CD14-positive monocyte (primary cell): ENCODE data around the gene DDX31. TPM values are rescaled to one million over a fixed set of nuclear protein-coding genes. Genes with fewer than 3 reads are reported as not detected.

Source experiments
- DNase-seq, 3 donors: peaks; one replicate each; pipeline ENCODE4 v3.0.0-alpha.2; 2011 to 2022
- H2AFZ ChIP-seq: 2 replicates; pipeline ENCODE4 v1.6.0; 2012; ENCODE audit warnings: mild to moderate bottlenecking, low read depth, low read length, inconsistent platforms; ENCODE audit not compliant: insufficient read depth, poor library complexity, severe bottlenecking
- H3K27ac ChIP-seq, 2 donors: 1 replicate in 1 of 2; 2 replicates in 1 of 2; pipeline ENCODE4 v1.5.1; 2012 to 2013; ENCODE audit warnings: low read length in 2 of 2, control low read depth in 1 of 2, inconsistent platforms in 1 of 2, low read depth in 1 of 2, mild to moderate bottlenecking in 1 of 2
- H3K27me3 ChIP-seq, 2 donors: one replicate each; pipeline versions ENCODE4 v1.6.0 to v1.6.1; 2011 to 2013; ENCODE audit warnings: low read length in 2 of 2; ENCODE audit not compliant: control insufficient read depth in 2 of 2, insufficient read depth in 2 of 2
- H3K36me3 ChIP-seq, 2 donors: replicated peaks in 1 of 2; 1 replicate in 1 of 2; 2 replicates in 1 of 2; pipeline versions ENCODE4 v1.5.1 to v1.6.1; 2012 to 2013; ENCODE audit warnings: low read length in 2 of 2, control low read depth in 1 of 2, inconsistent platforms in 1 of 2, mild to moderate bottlenecking in 1 of 2; ENCODE audit not compliant: insufficient read depth in 2 of 2, control insufficient read depth in 1 of 2
- H3K4me1 ChIP-seq, 2 donors: 1 replicate in 1 of 2; 2 replicates in 1 of 2; pipeline versions ENCODE4 v1.5.1 to v1.6.1; 2012 to 2013; ENCODE audit warnings: low read length in 2 of 2, control low read depth in 1 of 2, inconsistent platforms in 1 of 2, mild to moderate bottlenecking in 1 of 2, moderate library complexity in 1 of 2; ENCODE audit not compliant: insufficient read depth in 2 of 2, control insufficient read depth in 1 of 2
- H3K4me2 ChIP-seq: replicated peaks from 2 replicates; pipeline ENCODE3; 2012; ENCODE audit warnings: low read length, moderate library complexity, mild to moderate bottlenecking; ENCODE audit not compliant: poor library complexity, severe bottlenecking; ENCODE audit errors: extremely low read depth
- H3K4me3 ChIP-seq, 3 experiments: fragments of 200-600 bp in 1 of 3; sonication (generic) in 1 of 3; replicated peaks in 1 of 3; 1 replicate in 2 of 3; 2 replicates in 1 of 3; pipeline ENCODE4 v1.5.1; 2011 to 2013; ENCODE audit warnings: low read length in 3 of 3, mild to moderate bottlenecking in 3 of 3, control low read depth in 2 of 3, low read depth in 2 of 3, inconsistent platforms in 1 of 3, moderate library complexity in 1 of 3
- H3K79me2 ChIP-seq: 2 replicates; pipeline ENCODE4 v1.6.0; 2012; ENCODE audit warnings: mild to moderate bottlenecking, control low read depth, inconsistent platforms, low read length, moderate library complexity; ENCODE audit not compliant: insufficient read depth
- H3K9ac ChIP-seq: 2 replicates; pipeline ENCODE4 v1.6.0; 2017; ENCODE audit warnings: low read length, mild to moderate bottlenecking; ENCODE audit not compliant: insufficient read depth, poor library complexity, severe bottlenecking
- H3K9me3 ChIP-seq, 2 donors: replicated peaks in 1 of 2; 1 replicate in 1 of 2; 2 replicates in 1 of 2; pipeline versions ENCODE4 v1.5.1 to v1.6.1; 2012 to 2013; ENCODE audit warnings: low read length in 2 of 2, control low read depth in 1 of 2; ENCODE audit not compliant: control insufficient read depth in 1 of 2, insufficient read depth in 1 of 2
- H4K20me1 ChIP-seq: 2 replicates; pipeline ENCODE4 v1.6.0; 2012; ENCODE audit warnings: mild to moderate bottlenecking, low read length, control low read depth, moderate library complexity; ENCODE audit not compliant: insufficient read depth
- H3K27ac Mint-ChIP-seq, 7 donors: one replicate each; pipeline ENCODE4 v1.8.0; 2020; ENCODE audit warnings: mild to moderate bottlenecking in 7 of 7, mixed read lengths in 7 of 7, moderate library complexity in 6 of 7, inconsistent platforms in 2 of 7
- H3K27me3 Mint-ChIP-seq, 3 donors: one replicate each; pipeline ENCODE4 v1.8.0; 2021 to 2022; ENCODE audit warnings: low read depth in 3 of 3, mild to moderate bottlenecking in 3 of 3, mixed read lengths in 3 of 3, moderate library complexity in 3 of 3, inconsistent platforms in 1 of 3
- H3K36me3 Mint-ChIP-seq, 2 donors: one replicate each; pipeline ENCODE4 v1.8.0; 2020; ENCODE audit warnings: mixed read lengths in 2 of 2, inconsistent platforms in 1 of 2, mild to moderate bottlenecking in 1 of 2
- H3K4me1 Mint-ChIP-seq: one replicate; pipeline ENCODE4 v1.8.0; 2020; ENCODE audit warnings: mild to moderate bottlenecking, mixed read lengths
- H3K4me3 Mint-ChIP-seq, 2 donors: one replicate each; pipeline ENCODE4 v1.8.0; 2020; ENCODE audit warnings: mild to moderate bottlenecking in 2 of 2, mixed read lengths in 2 of 2, moderate library complexity in 1 of 2
- H3K9me3 Mint-ChIP-seq, 7 donors: one replicate each; pipeline ENCODE4 v1.8.0; 2020 to 2022; ENCODE audit warnings: mixed read lengths in 7 of 7, mild to moderate bottlenecking in 6 of 7, moderate library complexity in 6 of 7, inconsistent platforms in 2 of 7
- WGBS: methylation state at CpG from one replicate; pipeline ENCODE4 v1.1.5; 2013; ENCODE audit warnings: missing lambda C conversion rate; ENCODE audit not compliant: insufficient coverage; 5-methylcytosine and 5-hydroxymethylcytosine counted together
- intact Hi-C, 2 donors: fragments of 100-400 bp; cut with micrococcal nuclease; formaldehyde crosslinking; loops; one replicate each; pipeline versions ENCODE4 v1.15.0 to v1.15.1; 2023
- polyA plus RNA-seq, 3 donors: library from polyadenylated mRNA; depleted of rRNA in 1 of 3; unstranded in 2 of 3; stranded (reverse) in 1 of 3; fragments of 300-500 nt in 2 of 3; fragments of >200 nt in 1 of 3; fragmentation: Illumina TruSeq in 2 of 3; gene quantifications; 1 replicate in 2 of 3; 2 replicates in 1 of 3; pipeline ENCODE4 v1.2.3, GENCODE V29; 2012 to 2021
- TF ChIP-seq, protein P1 (sequence below): fragments of 200-600 bp; IDR thresholded peaks from one replicate; pipeline ENCODE4 v1.8.0; 2022; ENCODE audit warnings: antibody characterized with exemption, mild to moderate bottlenecking

DDX31 gene
- polyA plus RNA-seq, 3 donors: 1.1 to 4.2 (median 1.5) TPM

DNA sequence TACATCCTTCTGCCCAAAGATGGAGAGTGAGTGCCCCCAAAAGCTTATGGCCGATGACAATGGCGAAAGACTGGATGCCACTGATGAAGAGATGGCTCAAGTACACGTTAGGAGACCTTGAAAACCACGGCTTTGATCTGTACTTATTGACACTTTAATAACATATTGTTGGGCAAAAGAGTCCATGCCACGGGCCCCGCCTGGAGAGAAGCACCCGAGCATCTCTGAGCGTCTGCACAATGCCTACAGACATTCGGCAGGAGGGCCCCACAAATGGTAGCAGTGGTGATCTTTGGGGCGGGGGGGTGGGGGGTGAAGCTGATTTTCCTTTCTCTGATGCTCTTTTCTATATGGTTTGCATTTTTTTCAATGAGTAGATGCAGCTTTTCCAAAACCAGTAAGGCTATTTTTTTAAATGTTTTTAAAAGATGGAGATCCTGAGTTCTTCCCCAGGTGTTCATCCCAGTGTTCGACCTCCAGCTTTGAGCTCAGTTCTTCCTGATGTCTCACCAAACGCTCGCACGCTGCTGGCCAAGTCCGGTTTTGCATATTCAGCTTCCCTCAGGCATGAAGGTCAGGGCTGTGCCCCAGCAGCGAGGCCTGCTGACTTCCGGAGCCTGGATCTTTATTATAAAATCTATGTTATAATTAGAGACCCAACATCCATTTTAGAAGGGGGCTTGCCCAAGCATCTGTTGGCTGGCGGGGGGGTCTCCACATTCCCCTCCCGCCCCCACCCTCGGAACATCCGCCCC, 121.6 kb downstream of the DDX31 start:
- H2AFZ ChIP-seq: no peak overlapping the region
- H3K27me3 Mint-ChIP-seq: peaks cover 23 to 41% (median 24%) of the 10 kb centered on the region in 3 donors

DNA sequence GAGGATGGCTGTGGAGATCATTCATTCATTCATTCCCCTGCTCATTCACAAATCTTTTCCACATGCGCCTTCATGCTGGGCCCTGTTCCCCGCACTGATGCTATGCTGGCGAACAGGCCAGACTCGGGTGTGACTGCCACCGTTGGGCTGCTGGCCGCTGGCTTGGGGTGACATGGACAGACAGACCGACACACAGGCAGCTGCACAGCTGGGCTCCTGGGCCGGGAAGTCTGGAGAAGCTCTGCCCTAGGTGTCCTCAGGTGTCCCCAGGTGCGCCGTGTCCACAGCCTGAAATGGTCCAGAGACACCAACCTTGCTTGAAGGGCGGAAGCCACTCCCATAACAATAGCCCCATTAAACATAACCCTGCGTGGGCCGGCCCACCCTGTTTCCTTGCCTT, 122.3 kb downstream of the DDX31 start:
- Mint-ChIP-seq H3K36me3 (no peaks in the 10 kb centered on the region), H3K27me3 (peaks cover 21 to 41% (median 25%) of the 10 kb centered on the region in 3 donors), H3K9me3 (no peaks in the 10 kb centered on the region), H3K4me1 (peaks cover 2% of the 10 kb centered on the region), H3K27ac (no peak overlapping the region), H3K4me3 (no peak overlapping the region)
- DNase-seq: no peak
- H3K9me3 ChIP-seq: no peaks in the 10 kb centered on the region
- TF ChIP-seq, protein P1, sequence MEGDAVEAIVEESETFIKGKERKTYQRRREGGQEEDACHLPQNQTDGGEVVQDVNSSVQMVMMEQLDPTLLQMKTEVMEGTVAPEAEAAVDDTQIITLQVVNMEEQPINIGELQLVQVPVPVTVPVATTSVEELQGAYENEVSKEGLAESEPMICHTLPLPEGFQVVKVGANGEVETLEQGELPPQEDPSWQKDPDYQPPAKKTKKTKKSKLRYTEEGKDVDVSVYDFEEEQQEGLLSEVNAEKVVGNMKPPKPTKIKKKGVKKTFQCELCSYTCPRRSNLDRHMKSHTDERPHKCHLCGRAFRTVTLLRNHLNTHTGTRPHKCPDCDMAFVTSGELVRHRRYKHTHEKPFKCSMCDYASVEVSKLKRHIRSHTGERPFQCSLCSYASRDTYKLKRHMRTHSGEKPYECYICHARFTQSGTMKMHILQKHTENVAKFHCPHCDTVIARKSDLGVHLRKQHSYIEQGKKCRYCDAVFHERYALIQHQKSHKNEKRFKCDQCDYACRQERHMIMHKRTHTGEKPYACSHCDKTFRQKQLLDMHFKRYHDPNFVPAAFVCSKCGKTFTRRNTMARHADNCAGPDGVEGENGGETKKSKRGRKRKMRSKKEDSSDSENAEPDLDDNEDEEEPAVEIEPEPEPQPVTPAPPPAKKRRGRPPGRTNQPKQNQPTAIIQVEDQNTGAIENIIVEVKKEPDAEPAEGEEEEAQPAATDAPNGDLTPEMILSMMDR: no peak
- no peaks in the 10 kb centered on the region for H3K36me3 ChIP-seq
- 94% methylated on average over 13 of the region's 13 CpGs for WGBS
- H3K4me1 ChIP-seq: no peaks in the 10 kb centered on the region
- no peaks in the 10 kb centered on the region for H4K20me1 ChIP-seq
- H3K79me2 ChIP-seq: no peaks in the 10 kb centered on the region
- H3K27me3 ChIP-seq: peaks cover 0 to 5% of the 10 kb centered on the region in 2 donors
- no peak overlapping the region for H3K4me2 ChIP-seq
- H3K4me3 ChIP-seq: no peak overlapping the region
- no peak overlapping the region for H2AFZ ChIP-seq
- intact Hi-C loops: no loop called here
- H3K27ac ChIP-seq: no peak overlapping the region
- H3K9ac ChIP-seq: no peak overlapping the region

More for the DNA sequence above, 121.6 kb downstream of the DDX31 start:
- Histone ChIP-seq H3K9ac (no peak overlapping the region), H3K27ac (no peak overlapping the region), H3K4me3 (no peak overlapping the region), H3K4me2 (no peak overlapping the region), H3K9me3 (no peaks in the 10 kb centered on the region), H3K4me1 (no peaks in the 10 kb centered on the region), H3K27me3 (peaks cover 0 to 5% of the 10 kb centered on the region in 2 donors), H3K36me3 (no peaks in the 10 kb centered on the region), H4K20me1 (no peaks in the 10 kb centered on the region), H3K79me2 (no peaks in the 10 kb centered on the region)
- H3K4me3 Mint-ChIP-seq: no peak overlapping the region
- peaks cover 0 to 4% (median 0%) of the 10 kb centered on the region in 7 donors for H3K9me3 Mint-ChIP-seq
- no peaks in the 10 kb centered on the region for H3K36me3 Mint-ChIP-seq
- DNase-seq: no peak
- WGBS: 95% methylated on average over 8 of the region's 21 CpGs
- no peak overlapping the region for H3K27ac Mint-ChIP-seq
- TF ChIP-seq, protein P1: no peak
- intact Hi-C loops: no loop called here
- peaks cover 2% of the 10 kb centered on the region for H3K4me1 Mint-ChIP-seq
